Measurements from ENCODE around the gene NOSTRIN. TPM values are rescaled to one million over a fixed set of nuclear protein-coding genes. Genes with fewer than 3 reads are reported as not detected.

Gene NOSTRIN
- total RNA-seq, 1 experiment from 2014 or later = 9.8 TPM

DNA sequence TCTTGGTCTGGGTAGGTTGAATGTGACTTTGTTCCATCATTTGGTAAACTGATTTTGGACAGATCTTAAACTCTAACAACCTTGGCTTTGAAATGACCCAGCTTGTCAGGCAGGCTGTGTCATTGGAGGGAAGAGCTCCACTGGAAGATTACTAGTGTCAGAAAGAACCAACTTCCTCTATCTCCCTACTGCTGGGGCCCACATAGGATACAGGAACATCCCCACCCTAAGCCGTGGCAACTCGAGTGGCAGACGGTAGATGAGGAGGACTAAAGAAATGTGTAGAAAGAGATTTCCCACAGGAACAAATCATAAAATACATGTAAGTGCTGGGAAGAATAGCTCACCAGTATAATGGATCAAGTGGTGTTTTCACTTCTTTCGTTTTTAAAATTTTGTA, 94.3 kb downstream of the NOSTRIN start:
- DNase-seq = no peak
- Histone ChIP-seq H3K4me3 (ENCODE audit: low read depth, low read length) (no peak overlapping the region), H3K4me1 (no peaks in the 10 kb centered on the region), H3K27me3 (replicated peaks; ENCODE audit: control insufficient read depth, insufficient read depth, low read length) (no peaks in the 10 kb centered on the region; the same call in 1 of the 2 replicates), H3K36me3 (ENCODE audit: control insufficient read depth, insufficient read depth, low read length) (no peaks in the 10 kb centered on the region), H3K9me3 (no peaks in the 10 kb centered on the region)
- TF ChIP-seq, protein P1, sequence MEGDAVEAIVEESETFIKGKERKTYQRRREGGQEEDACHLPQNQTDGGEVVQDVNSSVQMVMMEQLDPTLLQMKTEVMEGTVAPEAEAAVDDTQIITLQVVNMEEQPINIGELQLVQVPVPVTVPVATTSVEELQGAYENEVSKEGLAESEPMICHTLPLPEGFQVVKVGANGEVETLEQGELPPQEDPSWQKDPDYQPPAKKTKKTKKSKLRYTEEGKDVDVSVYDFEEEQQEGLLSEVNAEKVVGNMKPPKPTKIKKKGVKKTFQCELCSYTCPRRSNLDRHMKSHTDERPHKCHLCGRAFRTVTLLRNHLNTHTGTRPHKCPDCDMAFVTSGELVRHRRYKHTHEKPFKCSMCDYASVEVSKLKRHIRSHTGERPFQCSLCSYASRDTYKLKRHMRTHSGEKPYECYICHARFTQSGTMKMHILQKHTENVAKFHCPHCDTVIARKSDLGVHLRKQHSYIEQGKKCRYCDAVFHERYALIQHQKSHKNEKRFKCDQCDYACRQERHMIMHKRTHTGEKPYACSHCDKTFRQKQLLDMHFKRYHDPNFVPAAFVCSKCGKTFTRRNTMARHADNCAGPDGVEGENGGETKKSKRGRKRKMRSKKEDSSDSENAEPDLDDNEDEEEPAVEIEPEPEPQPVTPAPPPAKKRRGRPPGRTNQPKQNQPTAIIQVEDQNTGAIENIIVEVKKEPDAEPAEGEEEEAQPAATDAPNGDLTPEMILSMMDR (IDR thresholded peaks at IDR 0.05; ENCODE audit: insufficient read depth in 1 of 2, low read depth in 1 of 2, low read length in 1 of 2, severe bottlenecking in 1 of 2, unreplicated experiment in 1 of 2) = no peak
- CTCF ChIA-PET = no interaction called here
- intact Hi-C loops (cut with micrococcal nuclease; ENCODE audit: unreplicated experiment) = no loop called here
- Mint-ChIP-seq H3K4me3 (ENCODE audit: unreplicated experiment) (no peak overlapping the region), H3K4me1 (ENCODE audit: low read depth, unreplicated experiment) (no peaks in the 10 kb centered on the region), H3K36me3 (ENCODE audit: insufficient read depth, unreplicated experiment) (no peaks in the 10 kb centered on the region), H3K9me3 (ENCODE audit: unreplicated experiment) (no peaks in the 10 kb centered on the region), H3K27ac (ENCODE audit: unreplicated experiment) (no peak overlapping the region), H3K27me3 (ENCODE audit: insufficient read depth, unreplicated experiment) (peaks cover 21% of the 10 kb centered on the region)
- POLR2A ChIA-PET = no interaction called here
- BruUV-seq (replicated peaks) = no TSS peak

DNA sequence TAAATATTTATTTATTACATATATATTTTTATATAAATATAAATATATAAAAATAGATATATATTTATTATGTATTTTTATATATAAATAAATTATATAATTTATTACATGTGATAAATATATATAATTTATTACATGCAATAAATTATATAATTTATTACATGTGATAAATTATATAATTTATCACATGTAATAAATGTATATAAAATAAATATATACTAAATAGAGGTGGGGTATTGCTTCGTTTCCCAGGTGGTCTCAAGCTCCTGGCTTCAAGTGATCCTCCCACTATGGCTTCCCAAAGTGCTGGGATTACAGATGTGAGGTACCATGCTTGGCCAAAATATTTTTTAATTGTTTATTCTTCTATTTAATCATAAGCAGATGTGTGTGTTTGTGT, 95.0 kb downstream of the NOSTRIN start:
- BruUV-seq (replicated peaks) = no TSS peak
- Histone ChIP-seq H3K4me3 (ENCODE audit: low read depth, low read length) (no peak overlapping the region), H3K27me3 (replicated peaks; ENCODE audit: control insufficient read depth, insufficient read depth, low read length) (no peaks in the 10 kb centered on the region; the same call in 1 of the 2 replicates), H3K4me1 (no peaks in the 10 kb centered on the region), H3K36me3 (ENCODE audit: control insufficient read depth, insufficient read depth, low read length) (no peaks in the 10 kb centered on the region), H3K9me3 (no peaks in the 10 kb centered on the region)
- ChIA-PET CTCF (no interaction called here), POLR2A (no interaction called here)
- intact Hi-C loops (cut with micrococcal nuclease; ENCODE audit: unreplicated experiment) = no loop called here
- Mint-ChIP-seq H3K4me3 (ENCODE audit: unreplicated experiment) (no peak overlapping the region), H3K27me3 (ENCODE audit: insufficient read depth, unreplicated experiment) (peaks cover 18% of the 10 kb centered on the region), H3K27ac (ENCODE audit: unreplicated experiment) (no peak overlapping the region), H3K9me3 (ENCODE audit: unreplicated experiment) (no peaks in the 10 kb centered on the region), H3K36me3 (ENCODE audit: insufficient read depth, unreplicated experiment) (no peaks in the 10 kb centered on the region), H3K4me1 (ENCODE audit: low read depth, unreplicated experiment) (no peaks in the 10 kb centered on the region)
- no peak for DNase-seq
- TF ChIP-seq, protein P1 (IDR thresholded peaks at IDR 0.05; ENCODE audit: insufficient read depth in 1 of 2, low read depth in 1 of 2, low read length in 1 of 2, severe bottlenecking in 1 of 2, unreplicated experiment in 1 of 2) = no peak

DNA sequence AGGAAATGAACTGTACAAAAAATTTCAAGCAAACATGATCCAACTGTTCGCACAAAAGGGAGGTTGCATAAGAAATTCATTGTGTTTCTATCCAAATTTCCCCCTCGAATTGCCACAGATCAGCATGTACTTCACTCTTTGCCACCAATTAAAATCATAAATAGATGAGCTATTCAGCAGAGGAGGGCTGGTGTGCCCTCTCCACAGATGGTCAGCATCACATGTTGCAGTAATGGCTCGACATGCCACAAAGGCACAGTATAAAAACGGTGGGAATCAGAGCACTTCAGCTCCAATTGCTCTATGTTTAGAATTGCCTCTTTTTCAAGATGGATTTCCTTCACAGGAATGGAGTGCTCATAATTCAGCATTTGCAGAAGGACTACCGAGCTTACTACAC, 98.6 kb downstream of the NOSTRIN start, which contains the start of gene G6PC2:
TSS of gene G6PC2 (plus strand) at position 289 of the 400 bp plus-strand sequence. CDS start at position 330, 41 bp downstream.
- Mint-ChIP-seq H3K4me1 (ENCODE audit: low read depth, unreplicated experiment) (no peaks in the 10 kb centered on the region), H3K27ac (ENCODE audit: unreplicated experiment) (no peak within 1 kb of the TSS), H3K9me3 (ENCODE audit: unreplicated experiment) (no peaks in the 10 kb centered on the region), H3K4me3 (ENCODE audit: unreplicated experiment) (no peak within 1 kb of the TSS), H3K36me3 (ENCODE audit: insufficient read depth, unreplicated experiment) (no peaks in the 10 kb centered on the region), H3K27me3 (ENCODE audit: insufficient read depth, unreplicated experiment) (peaks cover 8% of the 10 kb centered on the region)
- ChIA-PET POLR2A (no interaction called here), CTCF (no interaction called here)
- no peak for DNase-seq
- H3K4me3 ChIP-seq (ENCODE audit: low read depth, low read length) = no peak within 1 kb of the TSS
- no peaks in the 10 kb centered on the region for H3K4me1 ChIP-seq
- no peaks in the 10 kb centered on the region for H3K36me3 ChIP-seq (ENCODE audit: control insufficient read depth, insufficient read depth, low read length)
- intact Hi-C loops (cut with micrococcal nuclease; ENCODE audit: unreplicated experiment) = no loop called here
- TF ChIP-seq, protein P1 (IDR thresholded peaks at IDR 0.05; ENCODE audit: insufficient read depth in 1 of 2, low read depth in 1 of 2, low read length in 1 of 2, severe bottlenecking in 1 of 2, unreplicated experiment in 1 of 2) = no peak
- no peaks in the 10 kb centered on the region; the same call in 1 of the 2 replicates for H3K27me3 ChIP-seq (replicated peaks; ENCODE audit: control insufficient read depth, insufficient read depth, low read length)
- BruUV-seq (replicated peaks) = no TSS peak
- no peaks in the 10 kb centered on the region for H3K9me3 ChIP-seq
